ENCODE data around the gene PBRM1.
"Not testable (repeated sequence)": the region's sequence is repeated elsewhere in the genome, so short reads cannot be mapped to it uniquely, and the experiment has no call there.

PBRM1 gene

DNA sequence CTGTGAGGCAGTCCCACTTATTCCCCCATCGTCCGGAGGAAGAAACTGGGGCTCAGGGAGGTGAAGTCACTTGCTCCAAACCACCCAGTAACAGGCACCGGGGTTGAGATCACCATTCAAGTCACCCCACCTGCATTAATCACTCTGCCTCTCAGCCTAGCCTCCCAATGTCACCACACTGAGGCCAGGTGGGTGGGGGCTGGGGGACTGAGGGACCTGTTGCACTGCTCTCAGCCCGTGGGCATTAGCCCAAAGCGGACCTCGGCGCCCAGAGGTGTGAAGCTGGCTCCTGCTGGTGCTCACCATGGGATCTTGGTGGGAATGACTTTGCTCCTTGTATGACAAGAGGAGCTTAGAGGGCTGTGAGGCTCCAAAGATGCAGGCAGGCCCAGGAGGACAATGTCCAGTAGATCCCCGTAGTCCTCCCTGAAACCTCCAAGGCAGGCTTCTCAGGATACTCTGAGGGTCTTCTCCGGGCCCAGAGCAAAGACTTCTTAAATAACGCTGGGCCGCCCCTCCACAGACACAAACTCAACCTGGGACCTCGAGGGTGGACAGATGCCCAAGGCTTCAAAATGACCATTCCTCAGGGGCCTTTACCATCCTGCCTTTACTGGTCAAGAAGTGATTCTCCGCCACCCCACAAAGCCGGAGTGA, 153.7 kb downstream of the PBRM1 start:
- H3K27ac Mint-ChIP-seq = no peak overlapping the region
- no peak for ATAC-seq
- H3K9me3 Mint-ChIP-seq = no peaks in the 10 kb centered on the region
- no peaks in the 10 kb centered on the region for H3K27me3 Mint-ChIP-seq
- peak overlapping the region; percentile 71 to 90 for H3K4me3 Mint-ChIP-seq
- DNase-seq = no peak
- peaks cover 39% of the 10 kb centered on the region for H3K4me1 Mint-ChIP-seq

DNA sequence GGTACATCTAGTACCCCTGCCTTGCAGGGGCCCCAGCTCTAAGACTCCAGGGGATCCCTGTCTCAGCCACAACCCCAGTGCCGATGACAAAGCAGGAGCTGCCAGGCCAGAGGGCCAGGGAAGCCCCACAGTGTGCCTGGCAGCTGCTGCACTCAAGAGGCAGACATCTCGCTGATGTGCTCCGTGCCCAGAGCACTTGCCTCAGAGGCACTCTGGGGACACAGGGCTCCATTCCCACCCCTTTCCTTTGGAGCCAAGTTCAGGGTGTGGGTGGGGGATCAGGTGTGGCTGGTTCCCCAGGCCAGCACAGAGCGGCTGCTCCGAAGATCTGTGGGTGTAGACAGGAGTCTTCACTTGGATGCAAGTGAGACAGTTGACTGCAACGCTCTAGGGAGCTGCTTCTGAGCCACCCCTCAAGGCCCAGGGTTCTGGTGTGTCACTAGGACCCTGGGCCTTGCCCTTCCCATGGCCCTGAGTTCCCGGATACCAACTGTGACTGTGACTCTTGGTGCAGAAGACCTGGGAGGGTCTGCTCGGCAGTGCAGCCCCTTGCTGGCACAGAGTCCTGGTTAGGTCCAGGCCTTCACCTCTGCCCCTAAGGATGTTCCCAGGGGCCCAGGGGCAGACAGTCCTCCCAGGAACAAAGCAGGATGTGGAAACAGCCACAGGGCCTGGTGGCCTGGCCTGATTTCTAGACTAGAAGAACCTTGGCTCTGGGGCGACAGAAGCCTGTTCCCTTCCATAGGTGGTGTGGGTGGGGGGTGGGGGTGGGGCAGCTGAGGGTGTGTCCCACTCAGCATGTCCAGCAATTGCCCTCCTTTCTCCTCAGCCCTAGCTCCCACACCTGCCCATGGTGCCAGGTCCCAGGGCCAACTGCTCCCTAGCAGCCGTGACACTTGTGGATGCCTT, 154.5 kb downstream of the PBRM1 start:
- H3K4me1 Mint-ChIP-seq = peaks cover 33% of the 10 kb centered on the region
- ATAC-seq (no peak), DNase-seq (no peak)
- H3K9me3 Mint-ChIP-seq = no peaks in the 10 kb centered on the region
- H3K27ac Mint-ChIP-seq = no peak overlapping the region
- no peaks in the 10 kb centered on the region for H3K27me3 Mint-ChIP-seq
- H3K4me3 Mint-ChIP-seq = no peak overlapping the region

DNA sequence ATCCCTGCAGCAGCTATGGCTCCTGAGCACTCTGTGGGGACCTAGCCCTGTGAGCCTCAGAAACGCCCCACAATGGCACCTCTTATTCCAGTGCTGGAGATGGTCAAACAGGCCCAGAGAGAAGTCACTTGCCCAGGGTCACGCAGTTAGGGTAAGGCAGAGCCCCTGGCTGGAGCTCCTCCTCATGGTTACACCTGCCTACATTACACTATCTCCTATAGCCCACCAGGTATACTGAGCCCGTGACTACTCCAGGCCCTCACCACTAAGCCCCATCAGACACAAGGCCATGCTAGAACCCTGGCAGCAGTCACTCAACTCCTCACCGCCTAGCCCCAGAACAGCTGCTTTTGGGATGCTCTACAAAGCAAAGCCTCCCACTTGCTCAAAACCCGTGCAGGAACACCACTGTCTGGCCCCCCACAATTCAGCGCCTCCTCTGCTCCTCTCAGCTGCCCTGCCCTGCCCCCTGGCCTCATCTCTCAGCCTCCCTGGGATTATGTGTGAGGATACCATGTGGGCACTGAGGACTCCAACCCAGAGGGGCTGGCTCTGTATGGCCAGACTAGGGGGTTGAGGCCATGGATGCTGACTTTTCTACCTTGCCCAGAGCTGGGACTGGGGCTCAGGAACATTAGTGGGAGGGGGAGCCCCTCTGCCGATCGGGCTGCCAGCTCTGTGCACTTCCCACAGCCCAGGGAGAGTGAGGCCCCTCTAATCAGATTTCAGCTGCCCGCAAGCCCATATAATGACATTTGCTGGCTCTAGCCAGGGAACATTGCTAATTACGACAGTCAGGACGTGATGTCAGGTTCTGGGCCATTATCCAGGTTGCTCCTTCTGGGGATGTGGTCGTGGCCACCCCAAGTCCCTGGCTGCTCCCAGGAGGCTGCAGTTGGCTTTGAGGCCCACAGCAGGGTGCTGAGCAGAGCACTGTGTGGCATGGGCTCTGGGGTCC, 156.1 kb downstream of the PBRM1 start:
- ATAC-seq = no peak
- DNase-seq = no peak
- Mint-ChIP-seq H3K4me1 (peaks cover 20% of the 10 kb centered on the region), H3K9me3 (no peaks in the 10 kb centered on the region), H3K27ac (peak overlapping the region in 1 of 2 donors; percentile 64), H3K27me3 (no peaks in the 10 kb centered on the region), H3K4me3 (no peak overlapping the region)

DNA sequence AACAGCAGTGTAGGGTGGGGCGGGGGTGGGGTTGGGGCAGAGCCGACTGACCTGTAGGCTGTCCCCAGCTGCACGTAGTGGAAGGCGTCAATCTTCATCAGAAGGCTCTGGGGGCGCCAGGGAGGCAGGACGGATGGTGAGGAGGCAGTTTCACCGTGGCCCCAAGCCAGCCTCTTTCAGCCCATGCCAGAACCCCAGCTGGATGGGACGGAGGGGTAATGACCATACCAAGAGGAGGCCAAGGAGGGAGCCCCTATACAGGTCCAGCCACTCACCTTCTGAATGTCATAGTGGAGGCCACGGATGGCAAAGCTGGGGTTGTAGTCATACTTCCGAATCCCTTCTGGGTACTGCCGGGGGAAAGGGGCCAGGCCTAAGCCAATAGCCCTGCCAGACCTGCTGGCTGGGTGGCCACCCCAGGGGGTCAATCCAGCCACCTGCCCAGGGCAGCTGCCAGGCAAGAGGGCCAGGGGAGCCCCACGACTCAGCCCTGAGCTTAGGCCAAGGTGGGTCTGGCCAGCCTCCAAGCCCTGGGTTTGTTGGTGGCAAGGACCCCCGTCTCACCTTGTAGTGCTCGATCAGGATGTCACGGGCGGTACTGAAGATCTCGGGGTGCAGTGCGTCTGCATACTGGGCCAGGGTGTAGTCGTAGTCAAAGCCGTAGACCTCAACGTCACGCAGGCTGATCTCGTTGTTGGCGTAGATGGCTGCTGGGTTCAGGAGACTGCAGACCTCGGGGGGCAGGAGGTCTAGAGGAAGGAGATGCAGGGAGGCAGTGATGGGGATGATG, 156.9 kb downstream of the PBRM1 start:
- H3K4me1 Mint-ChIP-seq = peaks cover 12% of the 10 kb centered on the region
- H3K4me3 Mint-ChIP-seq = no peak overlapping the region
- no peaks in the 10 kb centered on the region for H3K27me3 Mint-ChIP-seq
- H3K27ac Mint-ChIP-seq = no peak overlapping the region
- ATAC-seq = no peak
- DNase-seq = no peak
- no peaks in the 10 kb centered on the region for H3K9me3 Mint-ChIP-seq

DNA sequence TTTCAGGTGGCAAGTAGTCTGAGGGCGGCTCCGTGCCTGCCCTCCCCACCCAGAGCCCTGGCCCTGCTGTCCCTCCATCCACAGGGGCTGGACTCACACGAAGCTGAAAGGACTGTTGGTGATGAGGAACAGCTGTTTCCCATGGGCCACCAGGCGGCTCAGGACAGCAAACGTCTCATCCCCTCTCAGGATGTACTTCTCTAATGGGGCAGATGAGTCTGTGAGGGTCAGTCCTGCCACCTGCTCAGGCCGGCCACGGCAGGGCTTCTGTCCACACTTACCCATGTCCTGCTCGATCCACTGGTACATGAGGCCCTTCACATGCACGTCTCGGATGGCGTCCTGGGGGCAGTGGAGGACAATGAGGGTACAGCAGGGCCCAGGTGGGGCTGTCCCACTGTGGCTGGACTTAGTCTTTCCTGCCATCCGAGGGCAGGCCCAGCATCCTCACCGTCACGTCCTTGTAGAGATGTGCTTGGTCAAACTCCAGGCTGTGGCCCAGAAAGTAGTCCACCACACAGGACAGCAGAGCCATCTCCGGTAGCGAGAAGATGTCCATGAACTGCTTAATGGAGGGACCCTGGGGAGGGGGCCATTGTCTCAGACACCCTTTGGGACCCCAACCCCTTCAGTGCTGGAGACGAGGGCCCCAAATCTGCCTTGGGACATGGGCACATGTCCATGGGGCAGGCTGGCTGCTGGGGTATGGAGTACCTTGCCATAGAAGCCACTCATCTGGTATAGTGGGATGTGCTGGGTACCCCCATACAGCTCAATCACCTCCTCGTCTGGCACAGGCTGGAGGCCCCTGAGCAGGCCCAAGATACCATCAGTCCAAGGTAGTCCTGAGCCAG, 157.8 kb downstream of the PBRM1 start:
- H3K27me3 Mint-ChIP-seq = no peaks in the 10 kb centered on the region
- DNase-seq = no peak
- H3K4me3 Mint-ChIP-seq = no peak overlapping the region
- H3K4me1 Mint-ChIP-seq = peaks cover 12% of the 10 kb centered on the region
- no peaks in the 10 kb centered on the region for H3K9me3 Mint-ChIP-seq
- H3K27ac Mint-ChIP-seq = no peak overlapping the region
- ATAC-seq = no peak

DNA sequence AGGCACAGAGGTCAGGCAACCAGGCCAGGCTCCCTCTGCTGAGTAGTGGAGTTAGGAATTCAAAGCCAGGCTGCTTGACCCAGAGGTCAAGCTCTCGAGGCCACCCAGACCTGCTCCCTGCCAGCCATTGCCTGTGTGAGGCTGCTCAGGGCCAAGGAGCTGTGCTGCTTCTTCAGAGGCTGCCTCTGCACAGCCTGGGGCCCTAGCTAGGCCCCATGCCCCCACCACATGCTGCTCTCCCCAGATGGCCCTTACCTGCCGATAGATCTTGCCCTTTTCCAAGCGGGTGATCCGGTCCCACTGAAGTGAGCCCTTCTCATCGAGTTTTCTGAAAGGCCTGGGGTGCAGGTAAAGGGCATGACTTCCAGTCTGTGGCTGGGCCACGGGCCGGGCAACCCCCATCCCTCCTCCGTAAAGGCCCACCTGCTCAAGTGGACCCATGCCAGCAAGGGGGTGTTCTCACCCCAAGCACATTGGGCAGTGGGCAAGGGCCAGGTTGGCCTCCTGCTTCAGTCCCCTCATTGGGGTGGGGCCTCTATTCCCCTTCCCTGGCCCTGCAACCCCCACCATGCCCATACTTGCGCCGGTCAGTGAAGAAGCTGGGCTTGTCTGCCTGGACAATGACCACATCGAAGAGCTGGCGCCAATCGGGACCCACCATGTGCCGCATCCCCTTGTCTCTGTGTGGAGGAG, 158.5 kb downstream of the PBRM1 start:
- Mint-ChIP-seq H3K27ac (no peak overlapping the region), H3K9me3 (no peaks in the 10 kb centered on the region), H3K4me3 (no peak overlapping the region), H3K4me1 (peaks cover 5% of the 10 kb centered on the region), H3K27me3 (no peaks in the 10 kb centered on the region)
- DNase-seq (no peak), ATAC-seq (no peak)

DNA sequence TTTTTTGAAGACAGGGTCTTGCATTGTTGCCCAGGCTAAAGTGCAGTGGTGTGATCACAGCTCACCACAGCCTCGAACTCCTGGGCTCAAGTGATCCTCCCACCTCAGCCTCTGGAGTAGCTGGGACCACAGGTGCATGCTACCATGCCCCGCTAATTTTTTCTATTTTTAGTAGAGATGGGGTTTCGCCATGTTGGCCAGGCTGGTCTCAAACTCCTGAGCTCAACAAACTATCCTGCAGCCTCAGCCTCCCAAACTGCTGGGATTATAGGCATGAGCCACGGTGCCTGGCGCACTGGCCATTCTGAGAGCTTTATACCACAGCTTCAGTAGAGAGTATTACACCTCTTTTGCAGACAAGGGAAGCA, 159.1 kb downstream of the PBRM1 start:
- not testable (repeated sequence) for H3K27ac Mint-ChIP-seq, ATAC-seq, DNase-seq, H3K9me3 Mint-ChIP-seq, H3K4me1 Mint-ChIP-seq, H3K27me3 Mint-ChIP-seq, H3K4me3 Mint-ChIP-seq

DNA sequence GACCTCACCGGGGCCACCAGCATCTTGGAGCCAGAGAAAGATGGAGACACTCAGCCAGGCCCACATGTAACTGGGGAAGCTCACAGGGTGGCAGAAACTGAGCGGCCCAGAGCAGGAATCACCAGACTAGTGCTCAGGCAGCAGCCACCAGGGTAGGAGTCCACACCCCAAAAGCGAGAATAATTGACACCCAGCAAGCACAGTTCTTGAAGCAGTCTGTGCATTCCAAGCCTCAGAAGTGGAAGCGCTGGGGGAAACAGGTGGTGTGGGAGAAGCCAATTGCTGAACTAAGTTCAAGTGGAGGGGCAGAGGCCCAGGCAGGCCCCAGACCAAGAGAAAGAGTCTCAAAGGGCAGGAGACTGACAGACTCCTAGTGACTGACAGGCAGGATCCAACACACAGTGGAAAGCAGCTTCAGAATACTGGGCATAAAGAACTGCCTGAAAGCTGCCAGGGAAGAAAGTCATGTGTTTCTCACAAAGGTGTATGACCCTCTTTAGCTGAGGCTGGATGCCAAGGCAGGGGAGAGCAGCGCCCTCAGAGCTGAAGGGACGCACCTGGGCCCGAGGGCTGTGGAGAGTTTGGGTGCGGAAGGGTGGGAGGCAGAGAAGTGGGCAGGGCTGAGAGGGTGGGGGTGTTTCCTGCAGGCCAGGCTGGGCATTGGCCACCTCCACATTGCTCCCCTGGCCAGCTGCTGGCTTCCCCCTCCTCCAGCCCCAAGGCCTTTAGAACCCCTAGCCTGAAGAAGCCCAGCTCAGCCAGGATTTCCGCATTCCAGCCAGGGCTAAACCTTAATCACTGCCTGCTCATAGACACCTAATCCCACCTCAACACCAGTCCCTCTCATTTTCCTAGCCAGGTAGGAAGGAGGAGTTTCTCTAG, 159.8 kb downstream of the PBRM1 start:
- Mint-ChIP-seq H3K9me3 (no peaks in the 10 kb centered on the region), H3K4me1 (no peaks in the 10 kb centered on the region), H3K27ac (no peak overlapping the region), H3K27me3 (no peaks in the 10 kb centered on the region), H3K4me3 (no peak overlapping the region)
- ATAC-seq (no peak), DNase-seq (no peak)

DNA sequence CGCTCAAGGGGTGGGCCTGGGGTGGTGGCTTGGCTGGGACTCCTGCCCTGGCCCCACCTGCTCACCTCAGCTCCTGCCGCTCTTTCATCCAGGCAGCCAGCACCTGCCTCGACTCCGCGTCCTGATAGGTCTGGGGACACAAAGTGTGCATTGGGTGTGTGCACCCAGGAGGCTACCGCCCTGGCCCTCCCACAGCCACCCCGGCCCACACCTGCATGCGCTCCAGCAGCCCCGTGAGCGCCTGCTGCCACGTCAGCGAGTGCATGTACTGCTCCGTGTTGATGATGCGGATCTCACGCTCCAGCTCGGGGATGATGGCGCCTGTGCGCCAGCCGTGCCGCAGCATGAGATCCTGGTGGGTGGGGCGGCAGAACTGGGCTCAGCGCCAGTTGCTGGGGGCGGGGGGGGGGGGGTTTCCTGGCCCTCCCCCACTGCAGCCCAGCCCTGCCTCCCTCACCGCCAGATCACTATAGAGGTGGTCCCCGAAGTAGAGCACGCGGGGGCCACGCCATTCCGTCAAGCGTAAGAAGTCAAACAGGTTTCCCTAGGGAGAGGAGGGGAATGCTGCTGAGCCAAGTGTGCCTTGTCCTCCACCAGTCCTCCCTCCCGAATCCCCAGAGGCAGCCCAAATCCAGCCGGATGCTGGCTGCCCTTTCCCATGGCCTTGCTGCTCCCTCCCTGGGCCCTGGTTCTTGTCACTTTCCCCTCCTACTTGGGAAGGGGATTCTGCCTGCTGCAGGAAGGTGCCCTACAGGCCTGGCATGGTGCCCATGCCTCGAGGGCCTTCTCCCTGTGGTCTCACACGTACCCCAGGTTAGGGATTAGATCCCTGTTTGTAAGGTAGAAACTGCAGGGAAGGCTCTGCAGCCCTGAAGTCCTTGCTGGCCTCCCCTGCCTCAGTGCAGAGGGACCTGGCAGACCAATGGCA, 160.7 kb downstream of the PBRM1 start:
- Mint-ChIP-seq H3K9me3 (no peaks in the 10 kb centered on the region), H3K4me1 (no peaks in the 10 kb centered on the region), H3K27ac (no peak overlapping the region), H3K4me3 (no peak overlapping the region), H3K27me3 (no peaks in the 10 kb centered on the region)
- DNase-seq = no peak
- no peak for ATAC-seq

DNA sequence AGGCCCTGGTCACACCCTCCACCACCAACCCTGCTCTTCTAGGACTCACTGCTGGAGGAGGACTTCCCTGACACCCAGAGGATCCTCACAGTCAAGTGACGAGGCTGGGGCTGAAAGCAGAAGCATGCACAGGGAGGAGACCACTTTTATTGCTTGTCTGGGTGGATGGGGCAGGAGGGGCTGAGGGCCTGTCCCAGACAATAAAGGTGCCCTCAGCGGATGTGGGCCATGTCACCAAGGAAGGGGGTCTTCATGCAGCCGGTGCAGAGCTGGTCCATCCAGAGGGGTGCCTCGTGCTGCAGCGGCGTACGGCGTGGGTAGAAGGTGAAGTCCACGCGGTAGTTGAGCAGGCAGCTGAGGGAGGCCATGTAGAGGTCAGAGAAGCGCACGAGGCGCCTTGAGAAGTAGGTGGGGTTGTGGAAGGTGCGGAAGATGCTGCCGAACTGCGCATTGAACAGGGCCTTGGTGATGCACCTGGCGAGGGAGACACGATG, 161.4 kb downstream of the PBRM1 start:
- H3K27ac Mint-ChIP-seq = no peak overlapping the region
- H3K27me3 Mint-ChIP-seq = no peaks in the 10 kb centered on the region
- no peak overlapping the region for H3K4me3 Mint-ChIP-seq
- H3K9me3 Mint-ChIP-seq = no peaks in the 10 kb centered on the region
- DNase-seq = no peak
- no peak for ATAC-seq
- H3K4me1 Mint-ChIP-seq = no peaks in the 10 kb centered on the region

DNA sequence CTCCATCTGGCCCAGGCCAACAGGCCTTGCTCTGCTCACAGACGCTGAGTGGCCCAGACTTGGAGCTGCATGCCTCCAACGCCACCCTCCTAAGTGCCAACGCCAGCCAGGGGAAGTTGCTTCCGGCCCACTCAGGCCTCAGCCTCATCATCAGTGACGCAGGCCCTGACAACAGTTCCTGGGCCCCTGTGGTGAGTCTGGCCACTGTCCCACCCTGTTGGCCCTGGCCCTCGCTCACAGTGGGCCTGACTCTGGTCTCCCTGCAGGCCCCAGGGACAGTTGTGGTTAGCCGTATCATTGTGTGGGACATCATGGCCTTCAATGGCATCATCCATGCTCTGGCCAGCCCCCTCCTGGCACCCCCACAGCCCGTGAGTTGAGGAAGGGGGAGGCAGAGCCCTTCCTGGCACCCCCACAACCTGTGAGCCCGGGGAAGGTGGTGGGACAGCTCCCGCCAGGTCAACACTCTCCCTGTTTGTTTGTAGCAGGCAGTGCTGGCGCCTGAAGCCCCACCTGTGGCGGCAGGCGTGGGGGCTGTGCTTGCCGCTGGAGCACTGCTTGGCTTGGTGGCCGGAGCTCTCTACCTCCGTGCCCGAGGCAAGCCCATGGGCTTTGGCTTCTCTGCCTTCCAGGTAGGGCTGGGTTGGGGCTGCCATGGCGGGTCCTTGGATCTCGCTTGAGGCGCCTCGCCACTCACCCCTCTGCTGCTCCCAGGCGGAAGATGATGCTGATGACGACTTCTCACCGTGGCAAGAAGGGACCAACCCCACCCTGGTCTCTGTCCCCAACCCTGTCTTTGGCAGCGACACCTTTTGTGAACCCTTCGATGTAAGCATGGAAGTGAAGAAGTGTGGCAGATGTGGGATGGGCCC, 162.1 kb downstream of the PBRM1 start:
- Mint-ChIP-seq H3K4me3 (no peak overlapping the region), H3K27ac (peak overlapping the region in 1 of 2 donors; percentile 63), H3K9me3 (no peaks in the 10 kb centered on the region), H3K4me1 (no peaks in the 10 kb centered on the region), H3K27me3 (no peaks in the 10 kb centered on the region)
- DNase-seq = no peak
- ATAC-seq = no peak
